HG03378 (cell line): ENCODE results near the gene DNAH2.

Source experiments
- ATAC-seq: cut with Tn5 transposase; IDR thresholded peaks from one replicate; pipeline ENCODE4 v1.9.1; 2021; ENCODE audit warnings: mild to moderate bottlenecking, moderate library complexity; ENCODE audit not compliant: unreplicated experiment

DNAH2 gene

DNA sequence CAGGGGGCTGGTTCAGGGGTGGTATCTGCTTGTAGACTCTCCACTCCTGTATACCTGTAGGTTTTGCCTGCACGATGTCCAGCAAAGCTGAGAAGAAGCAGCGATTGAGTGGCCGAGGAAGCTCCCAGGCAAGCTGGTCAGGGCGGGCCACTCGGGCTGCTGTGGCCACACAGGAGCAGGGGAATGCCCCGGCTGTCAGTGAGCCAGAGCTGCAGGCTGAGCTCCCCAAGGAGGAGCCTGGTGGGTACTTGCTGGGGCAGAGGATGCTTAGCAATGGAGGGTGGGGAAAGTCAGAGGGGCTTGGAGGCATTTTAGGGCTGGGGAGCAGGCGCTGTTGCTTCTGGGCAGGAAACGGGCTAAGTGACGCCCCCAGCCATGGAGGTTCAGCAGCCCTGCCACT lies 2.1 kb downstream of the DNAH2 start:
- ATAC-seq: no peak

DNA sequence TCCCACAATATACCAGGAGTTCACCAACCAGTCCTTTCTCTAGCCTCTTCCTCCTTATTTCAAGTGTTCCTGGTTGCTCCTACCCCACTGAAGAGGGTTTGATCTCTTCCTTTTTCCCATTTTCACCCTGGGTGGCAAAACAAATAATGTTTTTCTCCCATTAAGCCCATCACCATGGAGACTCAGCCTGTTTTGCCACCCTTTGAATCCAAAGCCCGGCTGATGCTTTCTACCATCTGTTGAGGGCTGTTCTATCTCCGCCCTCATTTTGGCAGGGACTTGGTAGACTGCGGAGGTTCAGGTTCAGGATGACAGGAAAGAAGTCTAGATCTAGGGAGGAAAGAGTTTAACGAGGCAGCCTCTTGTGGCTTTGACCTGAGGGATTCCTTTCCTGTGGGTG lies 2.6 kb downstream of the DNAH2 start:
- ATAC-seq: no peak

DNA sequence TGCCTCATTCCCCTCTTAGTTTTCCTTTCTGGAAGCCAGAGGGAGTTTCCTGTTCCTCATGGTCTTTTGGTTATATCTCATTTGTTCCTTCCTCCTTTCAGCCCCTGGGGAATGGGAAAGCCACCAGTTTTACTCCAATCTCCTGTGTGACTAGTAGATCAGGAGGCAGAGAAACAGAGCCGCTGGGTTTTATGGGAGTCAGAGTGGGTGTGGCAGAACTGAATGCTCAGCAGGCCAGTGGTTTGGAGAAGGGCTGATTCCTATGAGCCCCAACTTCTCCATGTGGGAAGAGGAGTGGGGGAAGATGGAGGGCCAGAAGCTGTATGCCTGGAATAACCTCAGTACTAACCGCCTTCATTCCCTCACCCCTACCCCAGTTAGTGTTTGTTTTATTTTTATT lies 4.1 kb downstream of the DNAH2 start:
- ATAC-seq: no peak

DNA sequence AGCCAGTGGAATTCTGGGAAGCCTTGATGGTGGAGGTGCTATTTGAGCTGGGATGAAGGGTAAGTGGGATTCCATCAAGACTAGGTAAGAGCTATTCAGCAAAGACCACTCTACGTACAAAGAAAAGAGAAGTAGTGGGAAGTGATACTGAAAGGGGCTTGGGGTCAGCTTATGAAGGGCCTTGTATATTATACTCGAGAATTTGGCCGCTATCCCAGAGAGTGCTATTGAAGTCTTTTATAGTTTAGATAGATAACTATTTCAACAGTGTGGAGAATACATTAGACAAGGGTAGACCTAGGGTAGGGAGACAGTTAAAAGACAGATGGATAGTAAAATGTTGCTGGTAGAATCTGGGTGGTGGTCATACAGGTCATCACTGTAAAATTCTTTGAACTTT lies 10.3 kb downstream of the DNAH2 start:
- ATAC-seq: no peak

DNA sequence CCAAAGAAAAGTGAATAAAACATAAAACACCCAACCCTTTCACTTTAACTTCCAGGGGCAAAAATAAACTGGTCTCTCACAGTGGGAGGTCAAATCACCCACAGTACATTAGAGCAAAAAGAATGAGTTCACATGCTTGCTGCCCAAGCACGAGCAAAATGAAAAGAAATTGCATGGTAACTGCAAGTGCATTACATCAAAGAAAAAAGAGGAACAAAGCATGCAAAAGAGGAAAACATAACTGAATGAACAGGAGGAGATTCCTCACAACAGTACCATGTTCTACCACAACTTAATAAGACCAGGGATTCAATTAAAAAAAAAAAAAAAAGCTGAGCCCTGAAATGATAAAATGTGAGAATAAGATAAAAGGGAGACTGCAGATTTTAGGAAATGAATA lies 12.3 kb downstream of the DNAH2 start:
- no peak for ATAC-seq

DNA sequence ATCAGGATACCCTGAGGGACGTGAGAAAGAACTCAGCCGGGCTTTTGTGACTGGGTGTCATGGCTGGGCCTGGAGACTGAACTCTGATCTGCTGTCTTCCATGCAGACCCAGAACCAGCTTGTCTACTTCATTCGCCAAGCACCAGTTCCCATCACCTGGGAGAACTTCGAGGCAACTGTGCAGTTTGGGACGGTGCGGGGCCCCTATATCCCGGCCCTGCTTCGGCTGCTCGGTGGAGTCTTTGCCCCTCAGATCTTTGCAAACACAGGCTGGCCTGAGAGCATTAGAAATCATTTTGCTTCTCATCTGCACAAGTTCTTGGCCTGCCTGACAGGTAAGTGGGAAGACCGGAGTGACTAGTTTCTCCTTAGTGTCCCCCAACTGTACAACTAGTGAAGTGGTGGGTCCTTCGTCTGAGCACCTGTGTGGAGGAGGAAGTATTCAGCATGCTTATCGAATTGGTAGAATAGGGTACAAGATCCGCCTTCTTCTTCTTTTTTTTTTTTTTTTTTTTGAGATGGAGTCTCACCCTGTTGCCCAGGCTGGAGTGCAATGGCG lies 15.5 kb downstream of the DNAH2 start:
- no peak for ATAC-seq

DNA sequence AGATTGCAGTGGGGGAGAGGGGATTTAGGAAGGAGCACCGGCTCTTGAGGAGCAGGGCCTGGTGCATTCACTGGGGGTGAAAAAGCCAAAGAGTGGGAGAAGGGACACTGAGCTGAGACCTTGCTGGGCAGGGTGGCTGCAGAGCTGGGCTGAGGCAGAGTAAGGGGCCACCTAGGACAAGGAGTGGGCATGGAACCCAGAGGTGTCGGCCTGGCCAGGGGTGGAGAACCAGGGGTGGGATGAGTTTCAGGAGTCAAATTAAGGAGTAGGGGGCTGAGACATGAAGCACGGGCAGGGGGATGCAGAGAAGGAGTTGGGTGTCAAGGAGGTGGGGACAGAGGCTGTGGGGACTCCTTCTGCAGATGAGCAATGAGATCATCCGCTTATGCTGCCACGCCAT lies 20.1 kb downstream of the DNAH2 start:
- ATAC-seq: no peak

DNA sequence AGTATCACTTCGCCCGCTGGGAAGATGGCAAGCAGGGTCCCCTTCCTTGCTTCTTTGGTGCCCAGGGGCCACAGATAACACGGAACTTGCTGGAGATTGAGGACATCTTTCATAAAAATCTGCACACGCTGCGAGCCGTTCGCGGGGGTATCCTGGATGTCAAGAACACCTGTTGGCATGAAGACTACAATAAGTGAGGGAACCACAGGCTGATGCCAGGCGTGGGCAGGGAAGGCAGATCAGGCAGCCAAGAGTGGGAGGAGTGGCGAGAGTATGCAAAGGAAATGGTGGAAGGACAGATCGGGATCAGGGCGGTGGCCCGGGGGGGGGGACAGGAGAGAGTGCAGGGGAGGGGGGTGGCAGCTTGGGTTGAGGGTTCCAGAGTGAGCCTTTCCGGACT lies 22.2 kb downstream of the DNAH2 start:
- no peak for ATAC-seq

DNA sequence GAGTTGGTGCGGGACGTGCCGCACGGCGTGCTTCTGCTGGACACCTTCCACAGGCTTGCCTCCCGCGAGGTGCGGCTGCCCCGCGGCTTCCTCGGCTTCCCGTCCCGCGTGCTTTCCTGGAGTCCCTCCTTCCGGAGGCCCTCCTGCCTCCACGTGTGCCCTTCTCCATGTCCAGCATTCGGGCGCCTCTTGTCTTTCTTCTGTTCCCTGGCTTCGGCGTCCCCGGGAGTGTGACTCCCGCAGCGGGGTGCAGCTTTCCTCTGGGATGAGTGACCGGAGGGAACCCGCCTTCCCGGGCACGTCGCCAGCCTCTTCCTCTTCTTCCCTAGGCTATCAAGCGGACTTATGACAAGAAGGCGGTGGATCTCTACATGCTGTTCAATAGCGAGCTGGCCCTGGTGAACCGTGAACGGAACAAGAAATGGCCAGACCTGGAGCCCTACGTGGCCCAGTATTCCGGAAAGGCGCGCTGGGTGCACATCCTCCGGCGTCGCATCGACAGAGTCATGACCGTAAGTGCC lies 23.0 kb downstream of the DNAH2 start:
- no peak for ATAC-seq

DNA sequence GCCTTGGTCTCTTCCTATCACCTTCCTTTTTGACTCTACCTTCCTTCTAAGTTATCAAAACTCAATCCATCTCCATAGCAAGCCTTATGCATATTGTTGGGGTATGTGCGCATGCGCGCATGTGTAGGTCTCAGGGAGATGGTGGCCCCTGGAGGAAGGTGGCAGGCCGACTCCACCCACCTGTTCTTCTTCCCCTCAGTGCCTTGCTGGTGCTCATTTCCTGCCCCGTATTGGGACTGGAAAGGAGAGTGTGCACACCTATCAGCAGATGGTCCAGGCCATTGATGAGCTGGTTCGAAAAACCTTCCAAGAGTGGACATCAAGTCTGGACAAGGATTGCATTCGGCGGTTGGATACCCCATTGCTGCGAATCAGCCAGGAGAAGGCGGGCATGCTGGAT lies 25.2 kb downstream of the DNAH2 start:
- no peak for ATAC-seq

DNA sequence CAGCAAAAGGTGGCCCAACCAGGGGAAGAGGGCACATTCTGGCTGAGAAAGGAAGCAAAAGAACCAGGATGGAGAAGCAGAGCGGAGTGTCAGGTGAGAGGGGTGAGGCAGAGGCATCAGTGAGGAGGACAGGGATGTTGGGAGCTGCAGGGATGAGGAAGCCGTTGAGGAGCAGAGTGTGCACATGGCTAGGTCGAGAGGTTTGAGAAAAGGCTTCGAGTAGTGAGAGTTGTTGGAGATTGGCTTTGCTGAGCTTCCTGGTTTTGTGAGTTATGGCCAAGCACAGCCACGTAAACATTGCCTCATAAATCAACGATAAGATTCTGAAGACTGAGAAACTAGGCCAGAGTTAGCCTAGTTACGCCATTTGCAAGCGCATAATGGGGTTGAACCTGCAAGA lies 26.9 kb downstream of the DNAH2 start:
- no peak for ATAC-seq

DNA sequence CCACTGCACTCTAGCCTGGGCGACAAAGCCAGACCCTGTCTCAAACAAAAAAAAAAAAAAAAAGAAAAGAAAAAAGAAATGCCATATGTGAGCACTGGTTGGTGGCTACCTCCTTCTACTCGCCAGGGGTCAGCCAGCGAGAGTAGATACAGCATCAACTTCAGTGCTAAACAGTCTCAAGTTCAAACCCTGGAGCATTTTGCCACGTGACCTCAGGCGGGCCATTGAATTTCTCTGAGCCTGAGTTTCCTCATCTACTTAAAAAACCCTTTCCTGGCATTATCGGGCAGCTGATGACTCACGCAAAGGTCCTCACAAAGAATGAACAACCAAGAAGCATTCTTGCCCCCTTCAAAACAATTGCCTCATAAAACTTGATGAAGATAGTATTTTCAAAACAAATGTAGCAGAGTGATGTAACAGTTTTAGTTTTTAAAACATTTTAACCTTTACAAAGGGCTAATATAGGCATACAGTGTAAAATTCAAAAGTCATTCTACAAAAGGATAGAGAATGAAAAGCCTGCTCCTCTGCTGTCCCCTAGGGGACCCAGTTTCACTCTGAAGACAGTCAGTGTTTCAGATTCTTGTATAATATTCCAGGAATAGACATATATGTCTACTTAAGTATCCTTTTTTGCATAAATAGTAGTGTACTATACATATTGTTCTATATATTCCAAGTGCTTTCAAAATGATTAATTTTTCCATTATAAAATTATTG lies 28.4 kb downstream of the DNAH2 start:
- no peak for ATAC-seq

DNA sequence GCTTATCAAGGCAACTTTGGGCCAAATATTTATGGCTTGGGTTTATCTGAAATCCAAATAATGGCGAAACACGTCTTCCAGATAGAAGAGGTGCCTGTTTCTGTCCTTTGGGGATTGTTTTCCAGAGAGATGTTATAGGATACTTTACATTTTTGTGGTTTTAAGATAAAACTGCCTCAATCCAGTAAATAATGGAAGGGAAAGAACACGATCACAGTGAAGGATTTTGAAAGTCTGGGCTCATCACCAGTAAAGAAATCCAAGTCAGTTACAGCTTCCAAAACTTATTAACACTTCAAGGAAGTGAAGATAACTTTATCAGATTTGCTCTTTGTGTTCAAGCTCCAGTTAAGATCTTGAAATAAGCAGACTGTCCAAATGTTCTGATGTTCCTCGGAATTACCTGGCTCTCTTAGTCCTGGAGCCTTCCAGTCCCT lies 30.1 kb downstream of the DNAH2 start:
- ATAC-seq: no peak

DNA sequence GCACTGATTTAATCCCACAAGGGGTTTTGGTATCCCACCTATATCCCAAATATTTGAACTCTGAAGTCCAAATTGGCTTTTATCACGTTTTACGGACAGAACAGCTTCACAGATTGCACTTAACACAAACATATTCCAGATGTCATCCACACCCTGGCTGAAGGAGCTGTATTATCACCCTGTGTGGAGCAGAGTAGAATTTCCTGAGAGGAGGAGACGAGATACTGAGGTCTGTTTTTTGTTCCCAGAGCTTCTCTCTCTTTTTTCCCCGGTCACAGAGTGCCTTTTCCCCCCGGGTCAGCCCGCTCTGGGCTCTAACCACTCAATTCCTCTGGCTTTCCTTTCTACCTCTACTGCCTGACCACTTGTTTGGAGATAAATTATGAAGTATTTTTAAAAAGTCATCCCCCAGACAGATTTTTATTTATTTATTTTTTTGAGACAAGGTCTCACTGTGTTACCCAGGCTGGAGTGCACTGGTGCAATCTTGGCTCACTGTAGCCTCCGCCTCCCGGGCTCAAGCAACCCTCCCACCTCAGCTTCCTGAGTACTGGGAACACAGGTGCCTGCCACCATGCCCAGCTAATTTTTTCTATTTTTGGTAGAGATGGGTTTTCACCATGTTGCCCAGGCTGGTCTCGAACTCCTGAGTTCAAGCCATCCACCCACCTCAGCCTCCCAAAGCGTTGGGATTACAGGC lies 30.7 kb downstream of the DNAH2 start:
- no peak for ATAC-seq

DNA sequence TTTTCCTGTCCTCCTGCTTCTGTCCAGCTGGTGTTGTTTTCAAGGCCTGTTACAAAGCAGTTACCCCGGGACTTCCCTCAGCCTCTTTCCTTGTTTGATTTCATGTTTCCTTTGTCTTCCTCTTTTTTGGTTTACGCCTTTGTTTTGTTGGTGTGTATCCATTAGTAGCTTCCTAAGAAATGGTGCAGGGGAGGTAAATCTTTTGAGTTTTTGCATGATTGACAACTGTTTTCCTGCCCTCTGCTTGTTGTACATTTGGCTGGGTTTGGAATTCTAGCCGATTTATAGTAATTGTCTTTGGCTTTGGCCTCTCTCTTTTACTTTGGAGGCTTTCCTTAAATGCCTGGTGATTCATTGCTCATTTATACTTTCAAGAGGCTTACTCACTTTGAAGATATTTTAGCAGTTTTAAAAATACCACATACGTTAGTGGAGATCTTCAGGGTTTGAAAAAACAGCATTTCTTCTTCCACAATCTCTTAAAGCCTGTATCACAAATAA lies 32.8 kb downstream of the DNAH2 start:
- no peak for ATAC-seq

DNA sequence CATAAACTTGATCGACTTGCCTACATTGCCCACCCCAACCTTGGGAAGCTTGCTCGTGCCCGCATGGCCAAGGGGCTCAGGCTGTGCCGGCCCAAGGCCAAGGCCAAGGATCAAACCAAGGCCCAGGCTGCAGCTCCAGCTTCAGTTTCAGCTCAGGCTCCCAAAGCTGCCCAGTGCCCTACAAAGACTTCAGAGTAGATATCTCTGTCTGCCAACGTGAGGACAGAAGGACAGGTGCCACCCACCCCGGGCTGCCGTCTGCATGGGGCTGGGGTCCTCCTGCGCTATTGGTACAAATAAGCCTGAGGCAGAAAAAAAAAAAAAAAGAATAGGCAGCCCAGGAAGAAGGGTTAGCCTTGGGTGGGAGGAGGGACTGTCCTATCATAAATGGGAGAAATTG lies 37.1 kb downstream of the DNAH2 start:
- ATAC-seq: no peak

DNA sequence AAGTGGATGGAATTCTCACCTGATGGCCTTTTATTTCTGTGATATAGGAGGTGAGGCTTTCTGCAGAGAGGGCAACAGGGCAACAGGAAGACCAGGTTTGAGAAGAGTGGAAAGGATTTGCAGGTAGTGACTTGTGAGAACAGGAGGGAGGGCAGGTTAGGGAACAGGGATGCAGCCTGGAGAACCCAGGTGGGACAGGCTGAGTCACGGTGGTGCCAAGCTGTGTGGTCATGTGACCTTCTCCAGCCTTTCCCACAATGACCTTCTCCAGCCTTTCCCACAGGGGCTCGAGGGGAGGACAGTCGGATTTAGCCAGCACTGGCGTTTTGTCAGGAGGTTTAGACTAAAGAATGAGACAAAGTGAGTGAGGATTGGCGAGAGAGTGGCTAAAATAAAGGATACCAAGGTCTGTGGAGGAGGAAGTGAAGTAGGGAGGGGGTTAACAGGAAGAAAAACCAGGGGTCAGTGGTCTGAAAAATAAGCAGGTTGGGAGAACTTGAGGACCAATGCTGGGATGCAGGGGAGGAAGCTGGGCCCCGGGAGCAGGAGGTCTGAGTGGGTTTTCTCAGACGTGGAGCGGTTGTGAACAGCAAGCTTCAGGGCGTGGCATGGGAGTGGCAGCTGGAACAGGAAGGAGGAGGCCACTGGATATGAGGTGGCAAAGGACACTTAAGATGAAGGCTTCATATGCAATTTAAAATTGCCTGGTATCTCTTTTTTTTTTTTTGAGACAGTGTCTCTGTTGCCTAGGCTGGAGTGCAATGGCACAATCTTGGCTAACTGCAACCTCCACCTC lies 37.7 kb downstream of the DNAH2 start:
- no peak for ATAC-seq

DNA sequence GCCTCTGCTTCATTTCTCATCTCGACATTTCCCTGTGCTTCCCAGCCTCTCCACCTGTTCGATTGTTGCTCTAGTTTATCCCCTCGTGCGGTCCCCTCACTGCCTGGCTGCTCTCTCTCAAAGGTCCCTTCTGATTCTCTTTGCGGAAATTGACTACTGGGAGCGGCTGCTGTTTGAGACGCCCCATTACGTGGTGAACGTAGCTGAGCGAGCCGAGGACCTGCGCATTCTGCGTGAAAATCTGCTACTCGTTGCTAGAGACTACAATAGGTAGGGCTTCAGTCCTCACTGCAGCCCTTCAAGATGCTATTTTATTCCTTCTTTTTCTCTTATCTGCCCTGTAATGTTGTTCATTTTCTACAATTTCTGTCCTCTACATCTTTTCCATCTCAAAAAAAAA lies 39.4 kb downstream of the DNAH2 start:
- ATAC-seq: no peak

DNA sequence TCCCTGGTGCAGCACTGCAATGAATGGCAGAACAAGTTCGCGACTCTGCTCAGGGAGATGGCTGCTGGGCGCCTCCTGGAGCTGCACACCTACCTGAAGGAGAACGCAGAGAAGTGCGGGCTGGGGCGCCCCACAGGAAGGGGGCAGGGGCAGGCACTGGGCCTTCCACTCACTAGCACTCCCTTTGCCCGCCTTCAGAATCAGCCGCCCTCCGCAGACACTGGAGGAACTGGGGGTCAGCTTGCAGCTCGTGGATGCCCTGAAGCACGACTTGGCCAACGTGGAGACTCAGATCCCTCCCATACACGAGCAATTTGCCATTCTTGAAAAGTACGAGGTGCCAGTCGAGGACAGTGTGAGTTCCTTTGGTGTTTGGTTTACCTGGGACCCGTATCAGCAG lies 46.4 kb downstream of the DNAH2 start:
- no peak for ATAC-seq

DNA sequence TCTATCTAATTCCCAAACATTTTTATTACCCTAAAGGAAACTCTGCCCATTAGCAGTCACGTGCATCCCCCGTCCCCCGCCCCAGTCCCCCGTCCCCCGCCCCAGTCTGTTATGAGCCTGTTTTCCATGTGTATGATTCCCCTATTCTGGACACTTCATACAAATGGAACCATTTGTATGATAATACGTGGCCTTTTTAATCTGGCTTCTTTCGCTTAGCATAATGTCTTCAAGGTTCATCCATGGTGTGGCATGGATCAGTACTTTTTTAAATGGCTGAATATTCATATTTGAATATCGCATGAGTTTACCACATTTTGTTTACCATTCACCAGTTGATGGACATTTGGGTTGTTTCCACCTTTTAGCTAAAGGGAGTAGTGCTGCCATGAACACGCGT lies 49.5 kb downstream of the DNAH2 start:
- no peak for ATAC-seq

DNA sequence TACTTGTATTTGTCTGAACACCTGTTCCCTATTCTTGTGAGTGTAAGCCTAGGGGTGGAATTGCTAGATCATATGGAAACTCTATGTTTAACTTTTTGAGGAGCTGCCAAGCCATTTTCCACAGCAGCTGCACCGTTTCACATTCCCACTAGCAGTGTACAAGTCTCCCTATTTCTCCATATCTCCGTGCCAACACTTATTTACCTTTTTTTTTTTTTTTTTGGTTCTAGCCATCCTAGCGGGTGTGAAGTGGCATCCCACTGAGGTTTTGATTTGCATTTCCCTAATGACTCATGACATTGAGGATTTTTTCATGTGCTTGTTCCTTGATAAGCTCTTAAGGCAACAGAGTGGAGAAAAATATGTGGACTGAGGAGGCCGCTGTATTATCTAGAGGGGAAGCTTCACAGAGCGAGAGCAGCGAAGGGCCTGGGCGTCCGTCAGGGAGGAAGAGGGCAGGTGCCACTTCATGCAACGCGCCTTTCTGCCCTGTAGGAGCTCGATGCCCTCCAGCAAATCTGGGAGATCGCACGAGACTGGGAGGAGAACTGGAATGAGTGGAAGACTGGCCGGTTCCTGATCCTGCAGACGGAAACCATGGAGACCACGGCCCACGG lies 50.0 kb downstream of the DNAH2 start:
- no peak for ATAC-seq
